Left kidney (tissue), 8 donors: ENCODE results near the gene ASPM. TPM values are rescaled to one million over a fixed set of nuclear protein-coding genes. Genes with fewer than 3 reads are reported as not detected.

Source experiments
- DNase-seq: peaks from one replicate; pipeline ENCODE4 v3.0.0-alpha.2; 2013
- long read RNA-seq, 8 donors: transcript quantifications; one replicate each; lab custom pipeline, GENCODE V29; 2026
- polyA plus RNA-seq: library from polyadenylated mRNA; unstranded; fragments of 120-200 nt; gene quantifications from one replicate; pipeline ENCODE4 v1.2.1, GENCODE V29; 2013; ENCODE audit not compliant: insufficient read length

The ASPM gene
- 38.6 TPM for polyA plus RNA-seq
- long read RNA-seq, donor 1: 0 reads
- long read RNA-seq, donor 2: 0 reads
- long read RNA-seq, donor 3, partial matches to known transcripts: 6 of 6 reads
- long read RNA-seq, donor 3, other reads (novel, unspliced or antisense): 0 of 6 reads
- long read RNA-seq, donor 4: 0 reads
- long read RNA-seq, donor 5, partial matches to known transcripts: 7 of 7 reads
- long read RNA-seq, donor 5, other reads (novel, unspliced or antisense): 0 of 7 reads
- long read RNA-seq, donor 6: 0 reads
- long read RNA-seq, donor 7: 0 reads
- long read RNA-seq, donor 8: 0 reads

GRCh38 chr1:197146101-197147095, at the start of gene ASPM:
Gene ASPM (minus strand): TSS chr1:197146669. CDS start chr1:197146437, 232 bp downstream.
- peak; percentile 93 for DNase-seq

GRCh38 chr1:197195100-197195499, 48.6 kb upstream of the ASPM start:
- DNase-seq: no peak

GRCh38 chr1:197184190-197184589, 37.7 kb upstream of the ASPM start:
- DNase-seq: no peak

GRCh38 chr1:197183195-197183748, 36.8 kb upstream of the ASPM start:
- DNase-seq: no peak

- no peak for DNase-seq
Observed at GRCh38 chr1:197182716-197183115, 36.2 kb upstream of the ASPM start.

GRCh38 chr1:197181982-197182381, 35.5 kb upstream of the ASPM start:
- DNase-seq: no peak

- peak; percentile 38 for DNase-seq
Observed at GRCh38 chr1:197180252-197180878, 33.9 kb upstream of the ASPM start.

GRCh38 chr1:197178998-197179397, 32.5 kb upstream of the ASPM start:
- DNase-seq: no peak

- no peak for DNase-seq
Observed at GRCh38 chr1:197174818-197175217, 28.3 kb upstream of the ASPM start.

GRCh38 chr1:197173571-197174507, 27.4 kb upstream of the ASPM start:
- no peak for DNase-seq

GRCh38 chr1:197171531-197171930, 25.1 kb upstream of the ASPM start:
- no peak for DNase-seq

GRCh38 chr1:197170538-197170937, 24.1 kb upstream of the ASPM start:
- no peak for DNase-seq

GRCh38 chr1:197159461-197159860, 13.0 kb upstream of the ASPM start:
- DNase-seq: no peak

GRCh38 chr1:197156692-197157091, 10.2 kb upstream of the ASPM start:
- no peak for DNase-seq

- no peak for DNase-seq
Observed at GRCh38 chr1:197152662-197153061, 6.2 kb upstream of the ASPM start.

- DNase-seq: no peak
Observed at GRCh38 chr1:197151185-197151584, 4.7 kb upstream of the ASPM start.

- DNase-seq: no peak
Observed at GRCh38 chr1:197150336-197151005, 4.0 kb upstream of the ASPM start.

- DNase-seq: no peak
Observed at GRCh38 chr1:197149340-197149739, 2.9 kb upstream of the ASPM start.

GRCh38 chr1:197145446-197146024, 934 bp downstream of the ASPM start:
- DNase-seq: no peak
